GM23338 (cell line): ENCODE results near the gene NCOA4. TPM values are rescaled to one million over a fixed set of nuclear protein-coding genes. Genes with fewer than 3 reads are reported as not detected.

Experiments used
- ATAC-seq: fragments of 200-7000 bp; cut with Tn5 transposase; 3 replicates; pipeline ENCODE4 v1.9.1; 2020
- DNase-seq: peaks from one replicate; pipeline ENCODE4 v3.0.0-alpha.2; 2015; ENCODE audit warnings: low spot score
- H2AFZ ChIP-seq: fragments of 200-600 bp; sonication (generic); 2 replicates; pipeline ENCODE4 v1.8.0; 2016; ENCODE audit warnings: antibody characterized with exemption, mild to moderate bottlenecking, moderate library complexity
- H3F3A ChIP-seq: fragments of 200-600 bp; sonication (generic); replicated peaks from 2 replicates; pipeline ENCODE4 v1.8.0; 2017; ENCODE audit warnings: antibody characterized with exemption, mixed run types, low read depth
- H3K27ac ChIP-seq: fragments of 200-600 bp; sonication (generic); 2 replicates; pipeline ENCODE4 v1.6.1; 2016; ENCODE audit warnings: low read depth
- H3K27me3 ChIP-seq: fragments of 200-600 bp; sonication (generic); 2 replicates; pipeline ENCODE4 v1.8.0; 2016; ENCODE audit warnings: mild to moderate bottlenecking, mixed run types, moderate library complexity; ENCODE audit not compliant: insufficient read depth
- H3K36me3 ChIP-seq: fragments of 200-600 bp; sonication (generic); 2 replicates; pipeline ENCODE4 v1.8.0; 2016; ENCODE audit warnings: mild to moderate bottlenecking; ENCODE audit not compliant: insufficient read depth
- H3K4me1 ChIP-seq: fragments of 200-600 bp; sonication (generic); 2 replicates; pipeline ENCODE4 v1.8.0; 2016; ENCODE audit warnings: mild to moderate bottlenecking, moderate library complexity; ENCODE audit not compliant: insufficient read depth
- H3K4me2 ChIP-seq: fragments of 200-600 bp; sonication (generic); 2 replicates; pipeline ENCODE4 v1.7.1; 2017; ENCODE audit warnings: mixed run types
- H3K4me3 ChIP-seq: fragments of 200-600 bp; sonication (generic); 2 replicates; pipeline ENCODE4 v1.6.1; 2016; ENCODE audit warnings: mixed run types
- H3K79me2 ChIP-seq: fragments of 200-600 bp; sonication (generic); replicated peaks from 2 replicates; pipeline ENCODE4 v1.8.0; 2017; ENCODE audit warnings: mild to moderate bottlenecking; ENCODE audit not compliant: insufficient read depth
- H3K9me2 ChIP-seq: fragments of 200-600 bp; sonication (generic); 2 replicates; pipeline ENCODE4 v1.8.0; 2017; ENCODE audit not compliant: insufficient read depth
- H4K20me1 ChIP-seq: fragments of 200-600 bp; sonication (generic); replicated peaks from 2 replicates; pipeline ENCODE4 v1.8.0; 2017; ENCODE audit warnings: mild to moderate bottlenecking; ENCODE audit not compliant: insufficient read depth
- H3K27ac Mint-ChIP-seq: 2 replicates; pipeline ENCODE4 v1.8.0; 2020; ENCODE audit warnings: inconsistent platforms, mild to moderate bottlenecking, moderate library complexity, mixed read lengths
- H3K27me3 Mint-ChIP-seq: 3 replicates; pipeline ENCODE4 v1.8.0; 2022; ENCODE audit warnings: low read depth, mild to moderate bottlenecking, moderate library complexity, mixed read lengths, inconsistent platforms; ENCODE audit not compliant: insufficient read depth, poor library complexity
- H3K36me3 Mint-ChIP-seq: 3 replicates; pipeline ENCODE4 v1.8.0; 2021; ENCODE audit warnings: low read depth, mild to moderate bottlenecking, inconsistent platforms, moderate library complexity, mixed read lengths
- H3K4me1 Mint-ChIP-seq: 3 replicates; pipeline ENCODE4 v1.8.0; 2020; ENCODE audit warnings: mild to moderate bottlenecking, inconsistent platforms, mixed read lengths
- H3K4me3 Mint-ChIP-seq: 3 replicates; pipeline ENCODE4 v1.8.0; 2021; ENCODE audit warnings: moderate library complexity, mild to moderate bottlenecking, inconsistent platforms, mixed read lengths
- H3K9me3 Mint-ChIP-seq: 3 replicates; pipeline ENCODE4 v1.8.0; 2020; ENCODE audit warnings: moderate library complexity, mild to moderate bottlenecking, inconsistent platforms, mixed read lengths
- CREB1 ChIP-seq: fragments of 250-450 bp; sonication (Bioruptor Pico); IDR thresholded peaks from 2 replicates; pipeline ENCODE4 v1.5.0; 2020; ENCODE audit warnings: low read depth, mild to moderate bottlenecking, moderate library complexity
- EZH2 ChIP-seq: fragments of 200-600 bp; sonication (generic); IDR thresholded peaks from one replicate; pipeline ENCODE4 v1.8.0; 2017; ENCODE audit warnings: antibody characterized with exemption, mild to moderate bottlenecking, low read depth; ENCODE audit not compliant: unreplicated experiment
- EZH2phosphoT487 ChIP-seq: fragments of 200-600 bp; sonication (generic); IDR thresholded peaks from one replicate; pipeline ENCODE4 v1.8.1; 2018; ENCODE audit warnings: antibody characterized with exemption; ENCODE audit not compliant: unreplicated experiment
- JUNB ChIP-seq: IDR thresholded peaks from one replicate; pipeline ENCODE4 v1.6.1; 2016; ENCODE audit warnings: antibody characterized with exemption; ENCODE audit not compliant: unreplicated experiment
- NANOG ChIP-seq: IDR thresholded peaks from 2 replicates; pipeline ENCODE4 v1.6.1; 2016; ENCODE audit warnings: antibody characterized with exemption, borderline replicate concordance
- POLR2AphosphoS5 ChIP-seq: IDR thresholded peaks from 2 replicates; pipeline ENCODE4 v1.6.1; 2016; ENCODE audit warnings: antibody characterized with exemption, low read depth
- STAT1 ChIP-seq: IDR thresholded peaks from one replicate; pipeline ENCODE4 v1.6.1; 2016; ENCODE audit warnings: antibody characterized with exemption; ENCODE audit not compliant: unreplicated experiment
- ZNF114 ChIP-seq: fragments of 250-450 bp; sonication (Bioruptor Pico); IDR thresholded peaks from 2 replicates; pipeline ENCODE4 v1.5.0; 2020; ENCODE audit warnings: mild to moderate bottlenecking, moderate library complexity
- ZNF331 ChIP-seq: fragments of 250-450 bp; sonication (Bioruptor Pico); IDR thresholded peaks from 2 replicates; pipeline ENCODE4 v1.5.0; 2020; ENCODE audit warnings: low read depth, mild to moderate bottlenecking, moderate library complexity
- polyA plus RNA-seq: library from polyadenylated mRNA; unstranded; fragments of >200 nt; fragmentation: Nextera tagmentation; extraction: Ambion mirVana; gene quantifications from 2 replicates; pipeline ENCODE4 v1.2.1, GENCODE V29; 2016
- total RNA-seq: library from RNA; depleted of rRNA; stranded (reverse); fragments of >200 nt; shearing (Covaris generic); gene quantifications from 2 replicates; pipeline ENCODE4 v1.2.3, GENCODE V29; 2014
- TF ChIP-seq, protein P1 (sequence below): fragments of 250-450 bp; sonication (Bioruptor Pico); IDR thresholded peaks from 2 replicates; pipeline ENCODE4 v1.5.0; 2020; ENCODE audit warnings: mild to moderate bottlenecking, moderate library complexity
- TF ChIP-seq, protein P2 (sequence below): IDR thresholded peaks from 2 replicates; pipeline ENCODE4 v1.6.1; 2016; ENCODE audit warnings: antibody characterized with exemption
- TF ChIP-seq, protein P3 (sequence below): IDR thresholded peaks from one replicate; pipeline ENCODE4 v1.6.1; 2018; ENCODE audit warnings: antibody characterized with exemption; ENCODE audit not compliant: unreplicated experiment
- TF ChIP-seq, protein P4 (sequence below), 2 experiments: fragments of 200-600 bp in 1 of 2; sonication (generic) in 1 of 2; conservative IDR thresholded peaks; 2 replicates each; pipeline versions ENCODE4 v1.5.1 to v1.6.1; 2016 to 2017; ENCODE audit warnings: antibody characterized with exemption in 2 of 2, low read depth in 2 of 2, mild to moderate bottlenecking in 2 of 2, moderate library complexity in 1 of 2

NCOA4 gene
- total and polyA plus RNA-seq, 2 experiments from 2014 or later: 24.9 to 76.9 TPM

DNA sequence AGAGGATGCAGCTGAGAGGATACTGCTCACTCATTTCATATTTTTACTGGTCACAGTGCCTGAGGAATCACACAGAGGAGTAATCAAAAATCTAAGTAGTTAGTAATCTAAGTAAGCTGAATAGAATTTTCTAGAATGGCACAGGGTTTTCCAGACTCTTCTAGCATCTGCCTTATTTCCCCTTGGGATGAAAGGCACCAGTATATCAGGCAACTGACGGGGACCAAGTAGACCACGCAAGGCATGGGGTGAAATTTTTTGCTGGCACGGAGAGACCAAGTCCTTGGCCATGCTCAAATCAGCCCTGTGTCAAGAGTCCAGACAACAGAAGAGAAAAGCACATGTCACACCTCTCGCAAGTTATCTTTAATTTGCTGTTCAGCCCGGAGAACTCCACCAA is 14.2 kb downstream of the NCOA4 start:
- Mint-ChIP-seq H3K36me3 (peaks cover 31% of the 10 kb centered on the region; the same call in 2 of the 3 replicates), H3K9me3 (no peaks in the 10 kb centered on the region), H3K27me3 (no peaks in the 10 kb centered on the region), H3K4me1 (peaks cover 14% of the 10 kb centered on the region), H3K27ac (no peak overlapping the region), H3K4me3 (no peak overlapping the region)
- TF ChIP-seq ZNF114 (no peak), STAT1 (no peak), EZH2 (no peak), NANOG (no peak), EZH2phosphoT487 (no peak), CREB1 (no peak), JUNB (no peak), ZNF331 (CRISPR knock-in tag) (no peak), POLR2AphosphoS5 (no peak)
- TF ChIP-seq, protein P1, sequence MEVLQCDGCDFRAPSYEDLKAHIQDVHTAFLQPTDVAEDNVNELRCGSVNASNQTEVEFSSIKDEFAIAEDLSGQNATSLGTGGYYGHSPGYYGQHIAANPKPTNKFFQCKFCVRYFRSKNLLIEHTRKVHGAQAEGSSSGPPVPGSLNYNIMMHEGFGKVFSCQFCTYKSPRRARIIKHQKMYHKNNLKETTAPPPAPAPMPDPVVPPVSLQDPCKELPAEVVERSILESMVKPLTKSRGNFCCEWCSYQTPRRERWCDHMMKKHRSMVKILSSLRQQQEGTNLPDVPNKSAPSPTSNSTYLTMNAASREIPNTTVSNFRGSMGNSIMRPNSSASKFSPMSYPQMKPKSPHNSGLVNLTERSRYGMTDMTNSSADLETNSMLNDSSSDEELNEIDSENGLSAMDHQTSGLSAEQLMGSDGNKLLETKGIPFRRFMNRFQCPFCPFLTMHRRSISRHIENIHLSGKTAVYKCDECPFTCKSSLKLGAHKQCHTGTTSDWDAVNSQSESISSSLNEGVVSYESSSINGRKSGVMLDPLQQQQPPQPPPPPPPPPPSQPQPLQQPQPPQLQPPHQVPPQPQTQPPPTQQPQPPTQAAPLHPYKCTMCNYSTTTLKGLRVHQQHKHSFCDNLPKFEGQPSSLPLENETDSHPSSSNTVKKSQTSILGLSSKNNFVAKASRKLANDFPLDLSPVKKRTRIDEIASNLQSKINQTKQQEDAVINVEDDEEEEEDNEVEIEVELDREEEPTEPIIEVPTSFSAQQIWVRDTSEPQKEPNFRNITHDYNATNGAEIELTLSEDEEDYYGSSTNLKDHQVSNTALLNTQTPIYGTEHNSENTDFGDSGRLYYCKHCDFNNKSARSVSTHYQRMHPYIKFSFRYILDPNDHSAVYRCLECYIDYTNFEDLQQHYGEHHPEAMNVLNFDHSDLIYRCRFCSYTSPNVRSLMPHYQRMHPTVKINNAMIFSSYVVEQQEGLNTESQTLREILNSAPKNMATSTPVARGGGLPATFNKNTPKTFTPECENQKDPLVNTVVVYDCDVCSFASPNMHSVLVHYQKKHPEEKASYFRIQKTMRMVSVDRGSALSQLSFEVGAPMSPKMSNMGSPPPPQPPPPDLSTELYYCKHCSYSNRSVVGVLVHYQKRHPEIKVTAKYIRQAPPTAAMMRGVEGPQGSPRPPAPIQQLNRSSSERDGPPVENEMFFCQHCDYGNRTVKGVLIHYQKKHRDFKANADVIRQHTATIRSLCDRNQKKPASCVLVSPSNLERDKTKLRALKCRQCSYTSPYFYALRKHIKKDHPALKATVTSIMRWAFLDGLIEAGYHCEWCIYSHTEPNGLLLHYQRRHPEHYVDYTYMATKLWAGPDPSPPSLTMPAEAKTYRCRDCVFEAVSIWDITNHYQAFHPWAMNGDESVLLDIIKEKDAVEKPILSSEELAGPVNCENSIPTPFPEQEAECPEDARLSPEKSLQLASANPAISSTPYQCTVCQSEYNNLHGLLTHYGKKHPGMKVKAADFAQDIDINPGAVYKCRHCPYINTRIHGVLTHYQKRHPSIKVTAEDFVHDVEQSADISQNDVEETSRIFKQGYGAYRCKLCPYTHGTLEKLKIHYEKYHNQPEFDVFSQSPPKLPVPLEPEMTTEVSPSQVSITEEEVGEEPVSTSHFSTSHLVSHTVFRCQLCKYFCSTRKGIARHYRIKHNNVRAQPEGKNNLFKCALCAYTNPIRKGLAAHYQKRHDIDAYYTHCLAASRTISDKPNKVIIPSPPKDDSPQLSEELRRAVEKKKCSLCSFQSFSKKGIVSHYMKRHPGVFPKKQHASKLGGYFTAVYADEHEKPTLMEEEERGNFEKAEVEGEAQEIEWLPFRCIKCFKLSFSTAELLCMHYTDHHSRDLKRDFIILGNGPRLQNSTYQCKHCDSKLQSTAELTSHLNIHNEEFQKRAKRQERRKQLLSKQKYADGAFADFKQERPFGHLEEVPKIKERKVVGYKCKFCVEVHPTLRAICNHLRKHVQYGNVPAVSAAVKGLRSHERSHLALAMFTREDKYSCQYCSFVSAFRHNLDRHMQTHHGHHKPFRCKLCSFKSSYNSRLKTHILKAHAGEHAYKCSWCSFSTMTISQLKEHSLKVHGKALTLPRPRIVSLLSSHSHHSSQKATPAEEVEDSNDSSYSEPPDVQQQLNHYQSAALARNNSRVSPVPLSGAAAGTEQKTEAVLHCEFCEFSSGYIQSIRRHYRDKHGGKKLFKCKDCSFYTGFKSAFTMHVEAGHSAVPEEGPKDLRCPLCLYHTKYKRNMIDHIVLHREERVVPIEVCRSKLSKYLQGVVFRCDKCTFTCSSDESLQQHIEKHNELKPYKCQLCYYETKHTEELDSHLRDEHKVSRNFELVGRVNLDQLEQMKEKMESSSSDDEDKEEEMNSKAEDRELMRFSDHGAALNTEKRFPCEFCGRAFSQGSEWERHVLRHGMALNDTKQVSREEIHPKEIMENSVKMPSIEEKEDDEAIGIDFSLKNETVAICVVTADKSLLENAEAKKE: no peak
- TF ChIP-seq, protein P2, sequence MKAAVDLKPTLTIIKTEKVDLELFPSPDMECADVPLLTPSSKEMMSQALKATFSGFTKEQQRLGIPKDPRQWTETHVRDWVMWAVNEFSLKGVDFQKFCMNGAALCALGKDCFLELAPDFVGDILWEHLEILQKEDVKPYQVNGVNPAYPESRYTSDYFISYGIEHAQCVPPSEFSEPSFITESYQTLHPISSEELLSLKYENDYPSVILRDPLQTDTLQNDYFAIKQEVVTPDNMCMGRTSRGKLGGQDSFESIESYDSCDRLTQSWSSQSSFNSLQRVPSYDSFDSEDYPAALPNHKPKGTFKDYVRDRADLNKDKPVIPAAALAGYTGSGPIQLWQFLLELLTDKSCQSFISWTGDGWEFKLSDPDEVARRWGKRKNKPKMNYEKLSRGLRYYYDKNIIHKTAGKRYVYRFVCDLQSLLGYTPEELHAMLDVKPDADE: no peak
- TF ChIP-seq, protein P3, sequence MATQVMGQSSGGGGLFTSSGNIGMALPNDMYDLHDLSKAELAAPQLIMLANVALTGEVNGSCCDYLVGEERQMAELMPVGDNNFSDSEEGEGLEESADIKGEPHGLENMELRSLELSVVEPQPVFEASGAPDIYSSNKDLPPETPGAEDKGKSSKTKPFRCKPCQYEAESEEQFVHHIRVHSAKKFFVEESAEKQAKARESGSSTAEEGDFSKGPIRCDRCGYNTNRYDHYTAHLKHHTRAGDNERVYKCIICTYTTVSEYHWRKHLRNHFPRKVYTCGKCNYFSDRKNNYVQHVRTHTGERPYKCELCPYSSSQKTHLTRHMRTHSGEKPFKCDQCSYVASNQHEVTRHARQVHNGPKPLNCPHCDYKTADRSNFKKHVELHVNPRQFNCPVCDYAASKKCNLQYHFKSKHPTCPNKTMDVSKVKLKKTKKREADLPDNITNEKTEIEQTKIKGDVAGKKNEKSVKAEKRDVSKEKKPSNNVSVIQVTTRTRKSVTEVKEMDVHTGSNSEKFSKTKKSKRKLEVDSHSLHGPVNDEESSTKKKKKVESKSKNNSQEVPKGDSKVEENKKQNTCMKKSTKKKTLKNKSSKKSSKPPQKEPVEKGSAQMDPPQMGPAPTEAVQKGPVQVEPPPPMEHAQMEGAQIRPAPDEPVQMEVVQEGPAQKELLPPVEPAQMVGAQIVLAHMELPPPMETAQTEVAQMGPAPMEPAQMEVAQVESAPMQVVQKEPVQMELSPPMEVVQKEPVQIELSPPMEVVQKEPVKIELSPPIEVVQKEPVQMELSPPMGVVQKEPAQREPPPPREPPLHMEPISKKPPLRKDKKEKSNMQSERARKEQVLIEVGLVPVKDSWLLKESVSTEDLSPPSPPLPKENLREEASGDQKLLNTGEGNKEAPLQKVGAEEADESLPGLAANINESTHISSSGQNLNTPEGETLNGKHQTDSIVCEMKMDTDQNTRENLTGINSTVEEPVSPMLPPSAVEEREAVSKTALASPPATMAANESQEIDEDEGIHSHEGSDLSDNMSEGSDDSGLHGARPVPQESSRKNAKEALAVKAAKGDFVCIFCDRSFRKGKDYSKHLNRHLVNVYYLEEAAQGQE: no peak
- TF ChIP-seq, protein P4, sequence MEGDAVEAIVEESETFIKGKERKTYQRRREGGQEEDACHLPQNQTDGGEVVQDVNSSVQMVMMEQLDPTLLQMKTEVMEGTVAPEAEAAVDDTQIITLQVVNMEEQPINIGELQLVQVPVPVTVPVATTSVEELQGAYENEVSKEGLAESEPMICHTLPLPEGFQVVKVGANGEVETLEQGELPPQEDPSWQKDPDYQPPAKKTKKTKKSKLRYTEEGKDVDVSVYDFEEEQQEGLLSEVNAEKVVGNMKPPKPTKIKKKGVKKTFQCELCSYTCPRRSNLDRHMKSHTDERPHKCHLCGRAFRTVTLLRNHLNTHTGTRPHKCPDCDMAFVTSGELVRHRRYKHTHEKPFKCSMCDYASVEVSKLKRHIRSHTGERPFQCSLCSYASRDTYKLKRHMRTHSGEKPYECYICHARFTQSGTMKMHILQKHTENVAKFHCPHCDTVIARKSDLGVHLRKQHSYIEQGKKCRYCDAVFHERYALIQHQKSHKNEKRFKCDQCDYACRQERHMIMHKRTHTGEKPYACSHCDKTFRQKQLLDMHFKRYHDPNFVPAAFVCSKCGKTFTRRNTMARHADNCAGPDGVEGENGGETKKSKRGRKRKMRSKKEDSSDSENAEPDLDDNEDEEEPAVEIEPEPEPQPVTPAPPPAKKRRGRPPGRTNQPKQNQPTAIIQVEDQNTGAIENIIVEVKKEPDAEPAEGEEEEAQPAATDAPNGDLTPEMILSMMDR (conservative IDR thresholded peaks at IDR 0.05; ENCODE audit: low read depth in 2 of 2): no peak
- ATAC-seq (no peak), DNase-seq (no peak)
- Histone ChIP-seq H3K4me1 (peaks cover 15% of the 10 kb centered on the region), H3F3A (no peaks in the 10 kb centered on the region), H3K27ac (no peak overlapping the region), H3K4me2 (no peak overlapping the region), H3K27me3 (no peaks in the 10 kb centered on the region), H3K79me2 (peaks cover 59% of the 10 kb centered on the region), H3K36me3 (peaks cover 6% of the 10 kb centered on the region; the same call in 1 of the 2 replicates), H3K4me3 (no peak overlapping the region), H4K20me1 (peaks cover 22% of the 10 kb centered on the region), H2AFZ (no peak overlapping the region), H3K9me2 (no peaks in the 10 kb centered on the region)
